ENCODE measurements around the gene SLC16A3. TPM values are rescaled to one million over a fixed set of nuclear protein-coding genes. Genes with fewer than 3 reads are reported as not detected.
A peak's percentile ranks its signal among the peaks of the same experiment; 100 is the strongest.

Gene SLC16A3
- total RNA-seq, 1 donor from 2014 or later: 29.8 TPM

- Mint-ChIP-seq H3K4me1 (ENCODE audit: unreplicated experiment) (peaks cover 45% of the 10 kb centered on the region), H3K4me3 (peak overlapping the region; percentile 88), H3K36me3 (peaks cover 39% of the 10 kb centered on the region), H3K27ac (peak overlapping the region; percentile 87), H3K9me3 (no peaks in the 10 kb centered on the region), H3K27me3 (no peaks in the 10 kb centered on the region)
- no peak for DNase-seq (ENCODE audit: extremely low spot score, unreplicated experiment)
- TF ChIP-seq, protein P1, sequence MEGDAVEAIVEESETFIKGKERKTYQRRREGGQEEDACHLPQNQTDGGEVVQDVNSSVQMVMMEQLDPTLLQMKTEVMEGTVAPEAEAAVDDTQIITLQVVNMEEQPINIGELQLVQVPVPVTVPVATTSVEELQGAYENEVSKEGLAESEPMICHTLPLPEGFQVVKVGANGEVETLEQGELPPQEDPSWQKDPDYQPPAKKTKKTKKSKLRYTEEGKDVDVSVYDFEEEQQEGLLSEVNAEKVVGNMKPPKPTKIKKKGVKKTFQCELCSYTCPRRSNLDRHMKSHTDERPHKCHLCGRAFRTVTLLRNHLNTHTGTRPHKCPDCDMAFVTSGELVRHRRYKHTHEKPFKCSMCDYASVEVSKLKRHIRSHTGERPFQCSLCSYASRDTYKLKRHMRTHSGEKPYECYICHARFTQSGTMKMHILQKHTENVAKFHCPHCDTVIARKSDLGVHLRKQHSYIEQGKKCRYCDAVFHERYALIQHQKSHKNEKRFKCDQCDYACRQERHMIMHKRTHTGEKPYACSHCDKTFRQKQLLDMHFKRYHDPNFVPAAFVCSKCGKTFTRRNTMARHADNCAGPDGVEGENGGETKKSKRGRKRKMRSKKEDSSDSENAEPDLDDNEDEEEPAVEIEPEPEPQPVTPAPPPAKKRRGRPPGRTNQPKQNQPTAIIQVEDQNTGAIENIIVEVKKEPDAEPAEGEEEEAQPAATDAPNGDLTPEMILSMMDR (conservative IDR thresholded peaks at IDR 0.05): no peak
Observed at GRCh38 chr17:82270651-82271050, 41.8 kb downstream of the SLC16A3 start.

DNA sequence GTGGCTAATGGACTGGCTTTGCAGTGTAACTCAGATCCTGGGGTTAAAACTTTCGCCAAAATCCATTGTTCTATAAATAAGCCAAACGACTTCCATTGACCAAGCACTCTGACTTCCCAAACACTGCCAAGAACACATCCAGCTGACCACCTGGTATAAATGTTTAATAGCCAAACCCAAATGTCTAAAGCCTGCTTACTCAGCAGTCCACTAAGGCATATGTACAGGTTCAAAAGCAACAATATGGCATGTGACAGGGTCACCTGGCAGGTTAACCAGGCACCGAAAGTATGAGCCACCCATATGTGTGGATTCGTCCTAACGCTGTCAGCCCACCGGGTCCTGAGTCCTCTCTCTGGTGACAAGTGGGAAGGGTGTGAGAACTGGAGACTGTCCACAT lies 42.6 kb downstream of the SLC16A3 start:
- Mint-ChIP-seq H3K4me3 (peak overlapping the region; percentile 88), H3K4me1 (ENCODE audit: unreplicated experiment) (peaks cover 45% of the 10 kb centered on the region), H3K36me3 (peaks cover 32% of the 10 kb centered on the region), H3K9me3 (no peaks in the 10 kb centered on the region), H3K27ac (peak overlapping the region; percentile 87), H3K27me3 (no peaks in the 10 kb centered on the region)
- TF ChIP-seq, protein P1 (conservative IDR thresholded peaks at IDR 0.05): no peak
- DNase-seq (ENCODE audit: extremely low spot score, unreplicated experiment): no peak

DNA sequence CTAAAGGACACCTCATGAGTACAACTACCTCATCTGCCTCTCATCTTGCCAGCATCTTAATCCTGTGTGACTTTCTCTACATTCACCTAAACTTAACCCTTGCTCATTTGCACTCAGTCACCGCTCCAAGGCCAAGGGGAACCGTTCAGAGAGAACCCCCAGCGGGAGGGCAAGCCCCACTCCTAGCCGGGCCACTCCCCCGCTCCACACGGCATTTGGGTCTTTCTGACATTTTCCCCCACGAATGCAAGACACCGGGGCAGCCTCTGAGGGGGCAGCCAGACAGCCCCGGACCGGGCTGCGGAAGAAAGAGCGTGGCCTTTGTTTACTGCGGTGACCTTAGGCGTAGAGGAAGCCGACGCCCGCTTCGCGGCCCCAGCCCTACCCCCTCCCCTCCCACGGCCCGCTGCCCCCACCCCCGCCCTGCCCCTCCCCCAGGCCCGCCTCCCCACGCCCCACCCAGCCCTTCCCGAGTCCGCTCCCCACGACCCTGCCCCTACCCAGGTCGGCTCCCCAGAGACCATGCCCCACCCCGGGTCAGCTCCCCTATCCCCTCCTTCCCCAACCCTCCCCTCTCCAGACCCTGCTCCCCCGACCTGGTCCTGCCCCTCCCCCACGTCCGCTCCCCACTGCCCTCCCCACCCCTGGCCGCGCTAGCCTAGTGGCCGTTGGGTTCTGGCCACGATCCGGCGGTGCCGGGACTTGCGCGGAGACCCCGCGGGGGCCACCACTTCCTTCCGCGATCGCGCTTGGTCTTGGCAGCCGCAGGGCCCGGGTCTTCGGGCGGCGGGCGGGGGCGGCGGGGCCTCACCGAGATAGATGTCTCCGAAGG lies 43.9 kb downstream of the SLC16A3 start:
- peaks cover 23% of the 10 kb centered on the region for H3K36me3 Mint-ChIP-seq
- peak overlapping the region; percentile 93 for H3K4me3 Mint-ChIP-seq
- no peak for DNase-seq (ENCODE audit: extremely low spot score, unreplicated experiment)
- peaks cover 48% of the 10 kb centered on the region for H3K4me1 Mint-ChIP-seq (ENCODE audit: unreplicated experiment)
- H3K27me3 Mint-ChIP-seq: no peaks in the 10 kb centered on the region
- peak overlapping the region; percentile 97 for H3K27ac Mint-ChIP-seq
- no peaks in the 10 kb centered on the region for H3K9me3 Mint-ChIP-seq
- TF ChIP-seq, protein P1 (conservative IDR thresholded peaks at IDR 0.05): no peak

DNA sequence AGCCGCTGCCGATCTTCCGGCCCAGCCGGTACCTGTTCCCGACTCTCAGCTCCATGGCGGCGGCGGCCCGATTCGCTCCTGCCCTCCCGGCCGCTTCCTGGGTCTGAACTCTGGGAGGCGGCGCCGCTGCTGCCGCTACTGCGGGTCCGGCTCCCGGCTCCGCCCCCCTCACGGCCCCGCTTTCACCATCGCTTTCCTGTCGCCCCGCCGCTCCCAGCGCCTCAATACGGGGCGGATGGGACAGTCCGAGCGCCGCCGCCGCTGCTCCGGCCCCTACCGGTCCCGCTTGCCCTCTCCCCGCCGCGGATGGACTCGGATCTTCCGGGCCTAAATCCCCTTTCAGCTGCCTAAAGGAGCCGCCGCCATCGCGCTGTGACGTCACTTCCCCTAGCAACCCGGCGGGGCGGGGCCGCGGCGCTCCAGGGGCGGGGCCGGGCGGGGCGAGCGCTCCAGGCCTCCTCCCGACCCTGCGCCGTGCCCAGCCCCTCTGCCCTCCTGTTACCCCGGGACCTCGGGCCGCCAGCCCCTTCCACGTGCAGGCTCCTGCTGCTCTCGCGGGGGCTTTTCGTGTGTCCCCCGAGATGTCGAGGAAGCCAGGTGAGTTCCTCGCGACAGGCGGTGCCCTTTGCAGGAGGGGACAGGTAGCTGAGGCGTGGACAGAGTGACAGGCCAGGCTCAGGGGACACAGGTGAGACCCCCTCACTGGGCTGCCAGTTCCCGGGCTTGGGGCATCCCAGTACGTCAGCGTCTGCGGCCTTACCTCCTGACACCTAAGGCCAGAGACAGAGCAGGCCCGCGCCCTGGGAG lies 44.7 kb downstream of the SLC16A3 start, which contains the start of gene CSNK1D:
Gene CSNK1D, minus strand, starts transcription at position 374 of the 807 bp plus-strand sequence. Its CDS starts 319 bp downstream, at position 55.
- peak within 1 kb of the TSS; percentile 97 for H3K27ac Mint-ChIP-seq
- H3K4me1 Mint-ChIP-seq (ENCODE audit: unreplicated experiment): peaks cover 45% of the 10 kb centered on the region
- TF ChIP-seq, protein P1 (conservative IDR thresholded peaks at IDR 0.05): no peak
- H3K9me3 Mint-ChIP-seq: no peaks in the 10 kb centered on the region
- peak; percentile 93 for DNase-seq (ENCODE audit: extremely low spot score, unreplicated experiment)
- H3K4me3 Mint-ChIP-seq: peak within 1 kb of the TSS; percentile 93
- no peaks in the 10 kb centered on the region for H3K27me3 Mint-ChIP-seq
- peaks cover 23% of the 10 kb centered on the region for H3K36me3 Mint-ChIP-seq

- H3K4me1 Mint-ChIP-seq (ENCODE audit: unreplicated experiment): peaks cover 44% of the 10 kb centered on the region
- H3K9me3 Mint-ChIP-seq: no peaks in the 10 kb centered on the region
- TF ChIP-seq, protein P1 (conservative IDR thresholded peaks at IDR 0.05): no peak
- no peaks in the 10 kb centered on the region for H3K27me3 Mint-ChIP-seq
- peaks cover 19% of the 10 kb centered on the region for H3K36me3 Mint-ChIP-seq
- no peak for DNase-seq (ENCODE audit: extremely low spot score, unreplicated experiment)
- H3K27ac Mint-ChIP-seq: peak overlapping the region; percentile 97
- peak overlapping the region; percentile 93 for H3K4me3 Mint-ChIP-seq
Observed at GRCh38 chr17:82274134-82275020, 45.5 kb downstream of the SLC16A3 start.

Measured in type B pancreatic cell (in vitro differentiated cells).